Naive thymus-derived CD8-positive, alpha-beta T cell (primary cell): ENCODE results near the gene PRR15L. TPM values are rescaled to one million over a fixed set of nuclear protein-coding genes. Genes with fewer than 3 reads are reported as not detected.
A peak's percentile ranks its signal among the peaks of the same experiment; 100 is the strongest.

Source experiments
- ATAC-seq, 2 donors: fragments of 150-1000 bp; cut with Tn5 transposase in 1 of 2; sonication (Bioruptor Pico), chemical (Tn5 transposase) in 1 of 2; 1 replicate in 1 of 2; 2 replicates in 1 of 2; pipeline ENCODE4 v1.10.0; 2021; ENCODE audit warnings: mild to moderate bottlenecking in 2 of 2, moderate library complexity in 2 of 2
- POLR2A ChIA-PET: fragments of 350-600 bp; sonication (Branson Sonifier 250); formaldehyde crosslinking; loops from one replicate; lab custom pipeline; 2021; ENCODE audit warnings: antibody characterized with exemption; lab: Charles Lee
- DNase-seq, 10 donors: peaks; one replicate each; pipeline versions ENCODE4 v3.0.0 to v3.0.0-alpha.2; 2020 to 2022
- H3K27ac Mint-ChIP-seq, 10 donors: one replicate each; pipeline ENCODE4 v1.8.0; 2020 to 2022; ENCODE audit warnings: mild to moderate bottlenecking in 10 of 10, mixed read lengths in 10 of 10, moderate library complexity in 4 of 10, inconsistent platforms in 1 of 10
- H3K27me3 Mint-ChIP-seq, 5 donors: one replicate each; pipeline ENCODE4 v1.8.0; 2021 to 2022; ENCODE audit warnings: mixed read lengths in 5 of 5
- H3K36me3 Mint-ChIP-seq, 3 donors: one replicate each; pipeline ENCODE4 v1.8.0; 2020 to 2022; ENCODE audit warnings: mixed read lengths in 3 of 3, mild to moderate bottlenecking in 2 of 3, inconsistent platforms in 1 of 3
- H3K4me1 Mint-ChIP-seq, 4 donors: one replicate each; pipeline ENCODE4 v1.8.0; 2021 to 2022; ENCODE audit warnings: mixed read lengths in 4 of 4
- H3K4me3 Mint-ChIP-seq, 10 donors: one replicate each; pipeline ENCODE4 v1.8.0; 2020 to 2022; ENCODE audit warnings: mild to moderate bottlenecking in 10 of 10, mixed read lengths in 10 of 10, moderate library complexity in 6 of 10, inconsistent platforms in 1 of 10
- H3K9me3 Mint-ChIP-seq, 9 donors: one replicate each; pipeline ENCODE4 v1.8.0; 2020 to 2022; ENCODE audit warnings: mixed read lengths in 9 of 9, mild to moderate bottlenecking in 3 of 9, inconsistent platforms in 1 of 9, moderate library complexity in 1 of 9
- polyA plus RNA-seq, 3 donors: library from polyadenylated mRNA; unstranded; fragments of 300-500 nt; fragmentation: Illumina TruSeq; gene quantifications; one replicate each; pipeline ENCODE4 v1.2.3, GENCODE V29; 2021
- total RNA-seq, 8 experiments: library from RNA in 2 of 8; stranded (reverse) in 2 of 8; gene quantifications; one replicate each; pipeline ENCODE4 v1.2.3 and lab custom pipeline; 2021 to 2026

PRR15L gene
- total and polyA plus RNA-seq, 5 experiments from 2014 or later = 0.14 to 0.36 (median 0.16) TPM; not detected in 2

- Mint-ChIP-seq H3K27me3 (no peaks in the 10 kb centered on the region), H3K36me3 (peaks cover 0 to 60% (median 5%) of the 10 kb centered on the region in 3 donors), H3K4me1 (peaks cover 39 to 76% (median 52%) of the 10 kb centered on the region in 4 donors), H3K27ac (peak overlapping the region in 4 of 10 donors; percentile 30 to 80 (median 47)), H3K9me3 (no peaks in the 10 kb centered on the region), H3K4me3 (peak overlapping the region in 1 of 10 donors; percentile 39)
- ATAC-seq (no peak), DNase-seq (no peak)
- POLR2A ChIA-PET = no interaction called here
Observed at GRCh38 chr17:47906443-47906842, 51.2 kb downstream of the PRR15L start.

GRCh38 chr17:47905221-47905733 lies 52.4 kb downstream of the PRR15L start:
- H3K4me1 Mint-ChIP-seq = peaks cover 38 to 77% (median 53%) of the 10 kb centered on the region in 4 donors

DNA sequence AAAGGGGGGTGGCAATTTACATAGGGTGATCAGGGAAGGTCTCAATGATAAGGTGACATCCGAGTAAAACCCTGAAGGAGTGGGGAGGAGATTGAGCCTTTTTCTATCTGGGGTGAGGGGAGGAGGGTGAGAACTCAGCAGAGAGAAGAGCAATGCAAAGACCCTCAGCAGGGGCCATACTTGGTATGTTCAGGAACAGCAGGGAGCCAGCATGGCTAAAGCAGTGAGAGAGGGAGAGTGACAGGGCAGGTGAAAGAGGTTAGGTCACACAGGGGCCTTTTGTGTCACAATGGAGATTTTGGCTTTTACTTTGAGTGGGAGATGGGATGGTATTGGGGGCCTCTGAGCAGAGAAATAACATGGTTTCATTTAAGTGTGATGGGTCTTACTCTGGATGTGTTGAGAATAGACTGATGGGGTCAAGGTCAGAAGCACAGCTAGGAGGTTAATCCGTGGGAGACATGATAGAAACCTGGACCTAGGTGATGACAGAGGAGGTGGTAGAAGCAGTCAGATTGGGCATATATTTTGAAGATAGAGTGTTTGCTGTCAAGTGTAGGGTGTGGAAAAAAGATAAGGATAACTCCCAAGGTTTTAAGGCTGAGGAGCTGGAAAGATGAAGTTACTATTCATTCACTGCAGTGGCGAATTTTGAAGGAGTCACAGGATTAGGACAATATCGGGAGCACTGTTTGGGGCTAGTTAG lies 55.5 kb downstream of the PRR15L start:
- no peak overlapping the region for H3K4me3 Mint-ChIP-seq
- H3K27ac Mint-ChIP-seq = peak overlapping the region in 2 of 10 donors; percentile 19 to 58
- peaks cover 40 to 82% (median 70%) of the 10 kb centered on the region in 4 donors for H3K4me1 Mint-ChIP-seq
- no peaks in the 10 kb centered on the region for H3K9me3 Mint-ChIP-seq
- ATAC-seq (no peak), DNase-seq (no peak)
- no peaks in the 10 kb centered on the region for H3K27me3 Mint-ChIP-seq
- H3K36me3 Mint-ChIP-seq = peaks cover 0 to 70% (median 9%) of the 10 kb centered on the region in 3 donors
- POLR2A ChIA-PET = no interaction called here

More at GRCh38 chr17:47905221-47905733, 52.4 kb downstream of the PRR15L start:
- POLR2A ChIA-PET = interaction anchor here (1.9 kb wide), 1 partner anchor 10 kb away, joined by 12 read pairs; the partner anchor contains the start of gene SP2
- H3K36me3 Mint-ChIP-seq = peaks cover 0 to 66% (median 5%) of the 10 kb centered on the region in 3 donors
- DNase-seq (no peak), ATAC-seq (no peak)
- no peaks in the 10 kb centered on the region for H3K27me3 Mint-ChIP-seq
- no peaks in the 10 kb centered on the region for H3K9me3 Mint-ChIP-seq
- H3K27ac Mint-ChIP-seq = peak overlapping the region in 3 of 10 donors; percentile 42 to 85 (median 80)
- H3K4me3 Mint-ChIP-seq = no peak overlapping the region

Other genes with a start within 250 kb of the PRR15L start
- 1 to 10 TPM; 1.6 to 2.1 TPM for gene TBX21, start 224.6 kb downstream of the PRR15L start, total RNA-seq
- gene TBX21, start 224.6 kb downstream of the PRR15L start, polyA plus RNA-seq = 10 to 100 TPM in 1 of 3 donors, 1 to 10 TPM in 1, under 1 TPM in 1; 0.42 to 27.4 (median 1.3) TPM
- gene OSBPL7, start 136.1 kb downstream of the PRR15L start, total RNA-seq = 10 to 100 TPM; 38.8 to 48.1 TPM
- 1 to 10 TPM; 3.6 to 6.8 (median 4.4) TPM for gene OSBPL7, start 136.1 kb downstream of the PRR15L start, polyA plus RNA-seq
- 10 to 100 TPM; 38.2 to 41.8 TPM for gene MRPL10, start 126.3 kb downstream of the PRR15L start, total RNA-seq
- 10 to 100 TPM; 38.3 to 68.5 (median 38.3) TPM for gene MRPL10, start 126.3 kb downstream of the PRR15L start, polyA plus RNA-seq
- gene LRRC46, start 126.2 kb downstream of the PRR15L start, total RNA-seq = under 1 TPM; 0.29 to 0.85 TPM
- gene LRRC46, start 126.2 kb downstream of the PRR15L start, polyA plus RNA-seq = under 1 TPM; 0.43 to 0.56 (median 0.48) TPM
- gene SCRN2, start 116.6 kb downstream of the PRR15L start, total RNA-seq = 10 to 100 TPM; 41.4 to 46.0 TPM
- gene SCRN2, start 116.6 kb downstream of the PRR15L start, polyA plus RNA-seq = 10 to 100 TPM; 19.3 to 37.9 (median 21.6) TPM
- under 1 TPM; 0.16 to 0.33 TPM for gene SP6, start 106.7 kb downstream of the PRR15L start, total RNA-seq
- under 1 TPM in 1 of 3 donors, not detected in 2; 0.13 TPM for gene SP6, start 106.7 kb downstream of the PRR15L start, polyA plus RNA-seq
- 10 to 100 TPM; 31.6 to 31.7 TPM for gene SP2, start 61.6 kb downstream of the PRR15L start, total RNA-seq
- gene SP2, start 61.6 kb downstream of the PRR15L start, polyA plus RNA-seq = 10 to 100 TPM in 1 of 3 donors, 1 to 10 TPM in 2; 4.5 to 13.0 (median 9.6) TPM
- 10 to 100 TPM; 17.2 to 20.8 TPM for gene PNPO, start 16.3 kb downstream of the PRR15L start, total RNA-seq
- gene PNPO, start 16.3 kb downstream of the PRR15L start, polyA plus RNA-seq = 10 to 100 TPM; 26.0 to 31.8 (median 29.9) TPM
- gene CDK5RAP3, start 13.2 kb upstream of the PRR15L start, total RNA-seq = 100 to 1,000 TPM; 352 to 356 TPM
- 10 to 100 TPM; 63.6 to 73.0 (median 70.2) TPM for gene CDK5RAP3, start 13.2 kb upstream of the PRR15L start, polyA plus RNA-seq
- 1 to 10 TPM; 1.2 to 2.4 TPM for gene COPZ2, start 79.9 kb upstream of the PRR15L start, total RNA-seq
- 1 to 10 TPM in 2 of 3 donors, under 1 TPM in 1; 0.84 to 7.1 (median 1.6) TPM for gene COPZ2, start 79.9 kb upstream of the PRR15L start, polyA plus RNA-seq
- gene NFE2L1, start 90.5 kb upstream of the PRR15L start, total RNA-seq = 10 to 100 TPM; 45.5 to 50.4 TPM
- 10 to 100 TPM in 1 of 3 donors, 1 to 10 TPM in 2; 5.0 to 14.2 (median 7.2) TPM for gene NFE2L1, start 90.5 kb upstream of the PRR15L start, polyA plus RNA-seq
- gene CBX1, start 143.6 kb upstream of the PRR15L start, total RNA-seq = 10 to 100 TPM; 33.6 to 34.6 TPM
- 10 to 100 TPM; 20.8 to 24.4 (median 24.3) TPM for gene CBX1, start 143.6 kb upstream of the PRR15L start, polyA plus RNA-seq
- 10 to 100 TPM; 19.5 to 20.9 TPM for gene SNX11, start 149.9 kb upstream of the PRR15L start, total RNA-seq
- 10 to 100 TPM; 18.8 to 28.3 (median 25.6) TPM for gene SNX11, start 149.9 kb upstream of the PRR15L start, polyA plus RNA-seq